ENCODE results near the gene BBOX1. TPM values are rescaled to one million over a fixed set of nuclear protein-coding genes. Genes with fewer than 3 reads are reported as not detected.

Gene BBOX1
- polyA plus RNA-seq, 2 of the 4 experiments (the other 2 are of a cell fraction): not detected

DNA sequence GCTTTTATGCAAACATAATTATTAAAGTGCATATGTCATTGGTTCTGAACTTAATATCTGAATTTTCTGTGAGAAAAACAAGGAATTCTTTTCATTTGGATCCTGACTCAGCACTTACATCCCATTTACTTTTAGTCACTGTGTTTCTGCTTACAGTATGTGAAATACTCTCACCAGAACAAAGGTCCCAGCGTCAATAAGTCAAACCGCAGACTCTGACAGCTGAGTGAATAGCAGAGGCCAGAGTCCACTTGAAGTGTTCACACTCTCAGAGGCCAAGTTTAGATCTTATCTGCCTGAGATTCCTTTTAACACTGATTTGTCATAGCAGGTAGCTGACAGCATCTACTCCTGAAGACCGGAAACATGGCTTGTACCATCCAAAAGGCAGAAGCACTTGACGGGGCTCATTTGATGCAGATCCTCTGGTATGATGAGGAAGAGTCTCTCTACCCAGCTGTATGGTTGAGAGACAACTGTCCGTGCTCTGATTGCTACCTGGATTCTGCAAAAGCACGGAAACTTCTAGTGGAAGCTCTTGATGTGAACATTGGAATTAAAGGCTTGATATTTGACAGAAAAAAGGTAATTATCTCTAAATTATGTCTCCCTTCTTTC is 14.6 kb downstream of the BBOX1 start:
- FAIRE-seq: no peak
- H3K4me1 ChIP-seq: peaks cover 7% of the 10 kb centered on the region; the same call in 2 of the 3 replicates
- ATAC-seq: peak; percentile 87 to 93
- ChIA-PET CTCF (no interaction called here), POLR2A (no interaction called here)
- H3K9me3 ChIP-seq: no peaks in the 10 kb centered on the region; the same call in 2 of the 3 replicates
- WGBS (ENCODE audit: missing lambda C conversion rate): 21% methylated on average over 6 of the region's 6 CpGs
- TF ChIP-seq GATA3 (IDR thresholded peaks at IDR 0.05; ENCODE audit: borderline replicate concordance) (peak; percentile 58; the same call in 1 of the 2 replicates), FOSL2 (IDR thresholded peaks at IDR 0.05) (no peak), FOSL2 (CRISPR knock-in tag; IDR thresholded peaks at IDR 0.05) (peak; percentile 23; the same call in 1 of the 2 replicates), HEYL (CRISPR knock-in tag; IDR thresholded peaks at IDR 0.05) (no peak), MAFK (IDR thresholded peaks at IDR 0.05; ENCODE audit: partially characterized antibody) (peak; percentile 97)
- H3K4me3 ChIP-seq: no peak overlapping the region
- peak in 1 of 2 experiments; percentile 78 for DNase-seq (ENCODE audit: low read depth in 1 of 2, low spot score in 1 of 2)
- H3K27ac ChIP-seq: no peak overlapping the region
- peak overlapping the region; percentile 24; the same call in 1 of the 3 replicates for H3K4me2 ChIP-seq

DNA sequence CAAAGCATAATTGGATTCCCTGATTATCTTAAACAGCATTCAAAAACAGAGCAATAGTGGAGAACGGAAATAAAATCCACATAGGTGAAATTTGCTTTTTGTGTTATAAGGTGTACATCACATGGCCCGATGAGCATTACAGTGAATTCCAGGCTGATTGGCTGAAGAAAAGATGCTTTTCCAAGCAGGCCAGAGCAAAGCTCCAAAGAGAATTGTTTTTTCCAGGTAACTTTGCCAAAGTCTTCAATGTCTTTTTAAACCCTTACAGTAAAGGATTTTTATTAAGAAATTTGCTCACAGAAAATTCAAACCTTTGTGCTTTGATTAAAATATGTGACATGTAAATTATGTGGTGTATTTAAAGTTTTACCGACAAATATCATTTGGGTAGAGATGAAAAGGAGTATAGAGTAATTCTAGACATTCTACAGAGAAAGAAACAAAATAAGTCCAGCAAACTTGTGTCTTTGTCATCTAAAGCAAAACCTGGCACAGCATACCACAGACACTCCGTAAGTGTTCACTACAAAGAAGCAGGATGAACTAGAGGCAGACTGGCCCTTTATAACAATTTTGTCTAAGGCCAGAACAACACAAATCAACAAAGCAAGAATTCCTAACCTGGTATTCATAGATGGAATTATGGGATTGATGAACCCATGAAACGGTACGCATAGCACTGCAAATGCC is 16.6 kb downstream of the BBOX1 start:
- ChIA-PET POLR2A (no interaction called here), CTCF (no interaction called here)
- H3K4me1 ChIP-seq: peaks cover 7% of the 10 kb centered on the region; the same call in 2 of the 3 replicates
- no peak overlapping the region for H3K4me3 ChIP-seq
- no peak overlapping the region for H3K4me2 ChIP-seq
- H3K27ac ChIP-seq: no peak overlapping the region
- DNase-seq (ENCODE audit: low read depth in 1 of 2, low spot score in 1 of 2): no peak
- no peak for TF ChIP-seq HMGXB4 (CRISPR knock-in tag; IDR thresholded peaks at IDR 0.05; ENCODE audit: borderline replicate concordance)
- H3K9me3 ChIP-seq: no peaks in the 10 kb centered on the region
- FAIRE-seq: no peak
- no peak for ATAC-seq
- WGBS (ENCODE audit: missing lambda C conversion rate): 55% methylated on average over 6 of the region's 6 CpGs

- TF ChIP-seq POLR2AphosphoS2 (conservative IDR thresholded peaks at IDR 0.05; ENCODE audit: low read length): no peak
- TF ChIP-seq RCOR1 (IDR thresholded peaks at IDR 0.05; ENCODE audit: low read depth, low read length): no peak
- no peak for TF ChIP-seq GATA3 (IDR thresholded peaks at IDR 0.05; ENCODE audit: borderline replicate concordance)
- TF ChIP-seq HDAC2 (IDR thresholded peaks at IDR 0.05): no peak
- no peak for TF ChIP-seq CBX2 (IDR thresholded peaks at IDR 0.05; ENCODE audit: borderline replicate concordance, low read depth)
- no peak for TF ChIP-seq SMC3 (IDR thresholded peaks at IDR 0.05)
- TF ChIP-seq HES2 (IDR thresholded peaks at IDR 0.05): no peak
- FAIRE-seq (no peak), ATAC-seq (peak in 1 of 2 experiments; percentile 34; a peak in 2 of 6 replicates), DNase-seq (ENCODE audit: low read depth in 1 of 2, low spot score in 1 of 2) (no peak)
- H3K27ac ChIP-seq: no peak overlapping the region
- peaks cover 7% of the 10 kb centered on the region; the same call in 2 of the 3 replicates for H3K4me1 ChIP-seq
- WGBS (ENCODE audit: missing lambda C conversion rate): 6% methylated on average over 1 of the region's 1 CpG
- H3K4me2 ChIP-seq: no peak overlapping the region
- H3K4me3 ChIP-seq: no peak overlapping the region
- CTCF ChIA-PET: no interaction called here
- POLR2A ChIA-PET: no interaction called here
- H3K9me3 ChIP-seq: no peaks in the 10 kb centered on the region
These were observed 17.8 kb downstream of the BBOX1 start for GRCh38 chr11:27058456-27058855.

DNA sequence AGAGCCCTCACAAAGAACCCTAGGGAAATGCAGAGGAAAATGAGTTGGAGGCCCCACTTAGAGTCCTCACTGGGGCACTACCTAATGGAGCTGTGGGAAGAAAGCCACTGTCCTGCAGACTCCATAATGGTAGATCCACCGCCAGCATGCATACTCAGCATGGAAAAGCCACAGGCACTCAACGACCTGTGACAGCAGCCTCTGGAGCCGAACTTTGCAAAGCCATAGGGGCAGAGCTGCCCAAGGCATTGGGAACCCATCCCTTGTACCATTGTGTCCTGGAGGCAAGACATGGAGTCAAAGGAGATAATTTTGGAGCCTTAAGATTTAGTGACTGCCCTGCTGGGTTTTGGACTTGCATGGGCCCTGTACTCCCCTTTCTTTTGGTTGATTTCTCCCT is 18.8 kb downstream of the BBOX1 start:
- no peak for ATAC-seq
- H3K4me2 ChIP-seq: no peak overlapping the region
- DNase-seq (ENCODE audit: low read depth in 1 of 2, low spot score in 1 of 2): no peak
- 37% methylated on average over 3 of the region's 3 CpGs for WGBS (ENCODE audit: missing lambda C conversion rate)
- ChIA-PET CTCF (no interaction called here), POLR2A (no interaction called here)
- no peak overlapping the region for H3K4me3 ChIP-seq
- no peaks in the 10 kb centered on the region for H3K9me3 ChIP-seq
- TF ChIP-seq MAZ (IDR thresholded peaks at IDR 0.05; ENCODE audit: borderline replicate concordance, low read depth, low read length) (no peak), NFE2L2 (conservative IDR thresholded peaks at IDR 0.05; ENCODE audit: low read length) (no peak), HES2 (IDR thresholded peaks at IDR 0.05) (no peak), TP53 (CRISPR knock-in tag; IDR thresholded peaks at IDR 0.05) (no peak), RFX5 (IDR thresholded peaks at IDR 0.05) (no peak), JUNB (IDR thresholded peaks at IDR 0.05) (no peak), KDM5A (IDR thresholded peaks at IDR 0.05) (no peak), HOXB13 (CRISPR knock-in tag; IDR thresholded peaks at IDR 0.05; ENCODE audit: low read depth) (no peak), FOSL2 (IDR thresholded peaks at IDR 0.05) (no peak), FOSL2 (CRISPR knock-in tag; IDR thresholded peaks at IDR 0.05) (no peak), EP300 (IDR thresholded peaks at IDR 0.05) (no peak), ZFP36 (IDR thresholded peaks at IDR 0.05; ENCODE audit: borderline replicate concordance, partially characterized antibody) (no peak), FOSB (CRISPR knock-in tag; IDR thresholded peaks at IDR 0.05) (no peak), HMGXB4 (CRISPR knock-in tag; IDR thresholded peaks at IDR 0.05; ENCODE audit: borderline replicate concordance) (no peak), EHF (CRISPR knock-in tag; IDR thresholded peaks at IDR 0.05) (no peak), SREBF2 (IDR thresholded peaks at IDR 0.05) (no peak), HEYL (CRISPR knock-in tag; IDR thresholded peaks at IDR 0.05) (no peak), GATA3 (IDR thresholded peaks at IDR 0.05; ENCODE audit: borderline replicate concordance) (no peak)
- TF ChIP-seq, protein P1, sequence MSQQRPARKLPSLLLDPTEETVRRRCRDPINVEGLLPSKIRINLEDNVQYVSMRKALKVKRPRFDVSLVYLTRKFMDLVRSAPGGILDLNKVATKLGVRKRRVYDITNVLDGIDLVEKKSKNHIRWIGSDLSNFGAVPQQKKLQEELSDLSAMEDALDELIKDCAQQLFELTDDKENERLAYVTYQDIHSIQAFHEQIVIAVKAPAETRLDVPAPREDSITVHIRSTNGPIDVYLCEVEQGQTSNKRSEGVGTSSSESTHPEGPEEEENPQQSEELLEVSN (IDR thresholded peaks at IDR 0.05; ENCODE audit: borderline replicate concordance, low read depth): no peak
- FAIRE-seq: no peak
- no peak overlapping the region for H3K27ac ChIP-seq
- peaks cover 7% of the 10 kb centered on the region; the same call in 2 of the 3 replicates for H3K4me1 ChIP-seq
